T-helper 2 cell (primary cell): ENCODE results near the gene MARCHF11.

Source experiments
- DNase-seq, 5 experiments: peaks; one replicate each; pipeline versions ENCODE4 v3.0.0 to v3.0.0-alpha.2; 2012 to 2022

The MARCHF11 gene

DNA sequence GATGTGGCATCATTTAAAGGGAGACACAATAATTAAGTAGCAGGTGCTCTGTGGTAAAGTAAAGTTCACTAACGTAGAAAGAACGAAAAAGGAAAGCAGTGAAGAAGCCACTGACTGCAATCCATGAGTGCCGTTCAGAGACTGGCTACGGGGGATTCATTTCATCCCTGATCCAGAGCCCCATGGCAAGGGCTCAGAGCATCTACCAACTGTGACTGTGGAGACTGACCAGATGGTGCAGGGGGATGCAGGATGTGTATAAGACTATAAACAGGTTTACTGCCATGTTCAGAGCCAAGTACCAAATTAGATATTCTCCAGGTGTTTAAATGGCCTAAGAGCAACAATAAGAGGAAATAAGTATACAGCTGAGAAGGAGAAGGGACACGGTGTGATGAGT is 47.7 kb downstream of the MARCHF11 start:
- DNase-seq: no peak

DNA sequence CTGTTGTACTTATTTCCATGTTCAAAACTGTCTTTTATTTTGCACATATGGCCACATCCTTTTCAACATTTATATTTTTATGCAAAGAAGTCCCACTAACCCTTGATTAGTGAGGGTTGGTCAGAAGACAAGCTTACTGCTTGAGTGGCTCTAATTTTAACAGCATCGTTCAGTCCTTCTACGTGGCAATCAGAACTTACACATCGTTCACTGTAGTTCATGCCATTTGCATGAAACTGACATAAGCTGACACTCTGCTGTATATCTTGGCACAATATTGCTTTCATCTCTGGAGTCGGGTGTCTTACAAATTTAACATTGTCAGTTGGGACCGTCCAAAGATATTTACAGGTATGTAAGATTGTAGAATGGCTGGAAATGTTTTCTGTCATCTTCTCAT is 50.6 kb downstream of the MARCHF11 start:
- no peak for DNase-seq

DNA sequence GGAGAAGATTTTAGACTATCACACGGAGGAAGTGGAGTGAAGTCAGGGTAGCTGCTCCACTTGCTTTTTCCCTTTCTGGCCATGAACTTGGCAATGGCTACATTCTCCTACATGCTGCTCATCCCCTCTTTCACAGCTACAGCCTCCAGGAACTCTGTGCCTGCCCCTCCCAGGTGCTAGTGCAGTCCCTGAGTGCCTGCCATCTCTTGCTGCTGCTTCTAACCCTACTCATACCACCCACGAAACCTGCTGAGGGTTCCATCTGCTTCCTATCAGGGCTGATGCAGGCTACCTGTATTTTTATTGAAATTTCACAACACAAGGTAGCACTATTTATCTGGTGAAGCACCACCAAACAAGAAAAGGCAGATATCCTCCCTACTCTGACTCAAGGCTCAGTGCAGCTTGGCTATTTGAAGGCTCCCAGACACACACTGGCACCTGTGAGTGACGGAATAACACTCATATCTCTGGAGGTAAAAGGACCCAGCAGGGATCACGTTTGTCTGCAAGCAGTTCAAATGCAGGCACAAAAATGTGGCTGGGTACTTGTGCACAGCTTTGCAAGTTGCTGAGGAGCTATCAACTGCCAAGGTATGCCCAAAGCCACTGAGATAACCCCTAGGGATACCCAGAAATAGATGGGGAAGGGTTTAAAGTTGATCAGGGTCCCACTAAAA is 51.6 kb downstream of the MARCHF11 start:
- DNase-seq: no peak

DNA sequence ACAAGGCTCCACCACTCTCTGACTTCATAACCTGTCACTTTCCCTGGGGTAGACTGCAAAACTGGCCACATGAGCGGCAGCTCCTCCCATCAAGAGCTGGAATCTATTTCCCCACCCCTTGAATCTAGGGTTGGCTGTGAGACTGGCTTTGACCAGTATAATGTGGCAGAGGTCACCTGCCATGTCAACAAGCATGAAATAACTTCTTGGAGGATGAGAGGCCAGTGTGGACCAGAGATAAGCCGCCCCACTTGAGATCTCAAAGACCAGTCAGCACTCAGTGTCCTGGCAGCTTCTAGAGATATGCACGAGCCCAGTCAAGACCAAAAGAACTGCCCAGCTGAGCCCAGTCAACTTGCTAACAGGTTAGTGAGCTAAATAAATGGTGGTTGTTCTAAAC is 59.0 kb downstream of the MARCHF11 start:
- DNase-seq: no peak

DNA sequence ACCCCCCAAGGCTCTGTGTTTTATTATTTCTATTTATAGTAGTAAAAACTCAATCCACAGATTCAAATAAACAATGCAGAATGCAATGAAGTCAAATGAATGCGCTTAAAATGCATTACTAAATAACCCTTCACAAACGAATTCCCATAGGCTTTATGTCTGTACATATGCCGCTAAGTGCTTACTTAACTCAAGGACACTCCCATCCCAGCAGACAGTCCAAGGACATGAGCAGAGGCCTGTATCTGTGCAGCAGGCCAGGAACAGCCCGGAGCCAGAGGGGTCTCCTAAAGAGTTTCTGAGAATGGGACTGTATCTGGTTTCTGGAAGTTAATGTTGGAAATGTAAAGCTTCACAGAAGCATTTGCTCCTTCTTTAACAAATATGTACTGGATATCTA is 59.8 kb downstream of the MARCHF11 start:
- DNase-seq: no peak

DNA sequence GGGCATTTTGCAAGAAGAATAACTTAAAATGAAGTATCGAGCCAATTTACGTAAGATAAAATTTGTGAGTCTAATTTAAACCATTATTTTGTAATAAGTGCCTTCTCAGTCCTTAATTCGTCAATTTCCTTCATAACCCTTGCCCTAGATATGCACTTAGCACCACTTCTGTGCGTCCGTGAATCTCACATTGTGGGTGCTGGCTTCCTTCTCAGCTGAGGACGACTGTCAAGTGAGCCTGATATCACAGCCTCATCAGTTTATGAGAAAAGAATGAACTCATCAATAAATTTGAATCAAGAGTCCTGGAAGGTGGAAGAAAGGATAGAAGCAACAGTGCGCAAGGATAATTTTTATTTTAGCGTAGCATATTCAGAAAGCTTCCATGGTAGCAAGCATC is 64.5 kb downstream of the MARCHF11 start:
- DNase-seq: no peak

DNA sequence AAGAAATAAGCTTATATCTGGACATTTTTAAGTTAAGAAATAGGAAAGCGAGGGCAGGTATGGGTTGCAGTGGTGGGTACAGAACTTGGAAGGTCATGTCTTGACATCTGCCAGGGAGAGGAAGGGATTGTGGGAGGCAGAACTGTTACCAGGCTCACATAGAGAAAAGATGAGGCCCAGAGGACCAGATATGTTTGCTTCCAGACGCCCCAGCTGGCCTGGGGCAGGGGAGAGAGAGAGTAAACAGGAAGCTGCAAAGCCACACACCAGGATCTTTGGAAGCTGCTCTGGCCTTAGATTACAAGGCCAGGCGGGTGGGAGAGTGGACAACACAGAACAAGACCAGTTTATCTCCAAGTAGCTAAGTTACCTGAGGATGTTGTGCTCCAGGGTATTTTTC is 71.2 kb downstream of the MARCHF11 start:
- no peak for DNase-seq

DNA sequence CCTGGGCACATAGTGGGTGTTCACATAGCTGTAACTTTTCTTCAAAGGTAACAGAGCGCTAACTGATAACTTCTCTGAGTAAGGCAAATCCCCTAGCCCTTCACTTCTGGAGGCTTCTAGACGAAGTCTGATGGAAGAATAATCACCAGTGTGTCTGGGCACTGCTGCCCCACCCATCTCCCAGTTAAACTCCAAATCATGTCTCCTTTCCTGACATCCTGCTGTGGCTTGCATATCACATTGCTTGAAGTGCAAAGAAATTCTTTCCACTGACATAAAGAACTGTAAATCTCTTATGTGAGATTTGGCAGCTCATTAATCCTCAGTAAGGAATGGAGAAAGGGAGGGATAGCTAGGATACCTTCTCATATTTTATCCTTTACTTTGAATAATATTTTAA is 74.6 kb downstream of the MARCHF11 start:
- no peak for DNase-seq

DNA sequence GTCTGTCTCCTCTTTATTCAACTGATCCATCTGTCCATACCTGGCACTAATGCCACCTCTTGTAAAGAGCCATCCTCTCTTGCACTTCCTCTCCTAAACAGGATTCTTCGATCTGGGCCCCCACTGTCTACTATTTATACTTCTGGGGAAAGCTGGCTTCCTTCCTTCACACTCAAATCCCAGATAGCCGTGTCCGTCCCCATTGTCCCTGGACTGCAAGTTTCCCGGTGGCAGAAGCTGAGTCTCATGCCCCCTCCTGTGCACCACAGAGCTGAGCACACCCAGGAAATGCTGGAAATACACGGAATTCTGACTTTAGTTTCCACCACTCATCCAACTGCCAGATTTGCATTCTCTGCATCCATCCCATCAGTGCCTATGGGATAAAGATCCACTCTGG is 84.0 kb downstream of the MARCHF11 start:
- DNase-seq: no peak

DNA sequence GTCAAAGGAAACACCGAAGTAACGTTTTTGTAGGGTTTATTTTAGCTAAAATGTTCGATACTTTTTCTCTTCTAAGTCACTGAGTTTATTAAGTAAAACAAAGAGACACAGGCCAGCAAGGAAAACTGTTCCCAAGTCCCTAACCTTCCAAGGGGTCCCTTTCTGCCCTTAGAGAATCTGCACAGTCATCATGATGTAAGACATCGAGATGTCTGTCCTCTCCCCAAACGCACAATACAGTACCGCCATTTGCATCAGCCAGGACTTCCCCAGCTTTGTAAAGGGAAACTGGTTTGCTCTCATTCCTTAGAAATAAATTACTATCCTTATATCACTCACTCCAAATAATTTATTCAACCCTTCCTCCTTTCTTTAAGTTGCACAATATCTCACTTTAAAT is 89.3 kb downstream of the MARCHF11 start:
- DNase-seq: no peak

DNA sequence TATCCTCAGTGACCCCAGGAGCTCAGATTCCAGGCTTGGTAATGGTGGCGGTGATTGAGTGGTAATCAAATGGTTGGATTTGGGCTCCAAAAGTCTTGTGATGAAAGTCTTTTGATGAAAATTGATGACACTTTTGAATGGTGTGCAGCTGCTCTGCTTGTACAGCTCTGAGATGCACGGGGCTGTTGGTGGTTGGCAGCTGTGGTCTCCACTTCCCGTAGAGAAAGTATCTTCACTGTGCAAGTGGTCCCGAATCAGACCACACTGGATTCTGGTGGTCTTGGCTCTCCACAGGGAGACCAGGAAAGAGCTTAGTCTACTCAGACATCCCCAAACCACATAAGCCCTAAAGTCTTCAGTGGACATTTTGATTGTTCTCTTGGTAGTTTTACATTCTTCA is 96.6 kb downstream of the MARCHF11 start:
- DNase-seq: no peak

DNA sequence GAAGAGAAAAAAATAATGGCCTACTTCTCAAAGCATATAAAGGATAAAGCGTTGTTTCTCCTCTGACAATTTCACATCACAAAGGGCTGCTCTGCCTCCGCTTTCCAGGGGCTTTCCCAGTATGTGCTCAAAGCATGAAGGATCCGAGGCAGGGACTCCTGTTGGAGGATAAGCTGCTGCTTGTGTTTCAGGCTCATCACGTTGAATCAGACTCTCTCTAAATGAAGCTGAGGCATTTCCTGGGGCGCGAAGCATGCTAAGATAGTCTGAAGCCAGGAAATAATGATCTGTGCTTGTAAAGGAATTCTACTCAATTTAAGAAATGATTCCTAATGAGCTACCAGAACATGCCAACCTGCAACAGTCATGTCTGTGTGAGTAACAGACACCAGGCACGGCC is 97.5 kb downstream of the MARCHF11 start:
- no peak for DNase-seq

DNA sequence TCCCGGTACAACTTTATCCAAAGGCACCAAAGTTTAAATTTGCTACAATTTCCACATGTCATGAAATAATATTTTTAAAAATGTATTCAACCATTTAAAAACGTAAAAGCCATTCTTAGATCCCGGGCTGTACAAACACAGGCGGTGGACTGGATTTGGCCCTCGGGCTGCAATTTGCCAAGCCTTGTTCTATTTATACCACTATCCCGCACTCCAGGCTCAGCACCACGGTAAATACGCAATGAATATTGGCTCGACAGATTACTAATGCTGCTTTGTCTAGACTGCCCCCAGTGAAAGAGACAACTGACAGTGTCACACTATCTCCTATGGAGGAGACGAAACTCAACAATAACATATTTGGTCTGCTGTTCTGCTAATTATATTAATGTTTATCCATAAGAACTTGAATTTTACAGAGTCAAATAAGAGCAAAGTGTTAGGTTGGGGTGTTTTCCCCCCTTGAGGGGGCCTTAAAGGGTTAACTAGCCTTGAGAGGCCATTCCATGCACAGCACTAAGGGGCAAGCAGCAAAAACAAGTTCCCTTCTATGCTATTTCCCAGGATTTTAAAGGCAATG is 98.1 kb downstream of the MARCHF11 start:
- no peak for DNase-seq

DNA sequence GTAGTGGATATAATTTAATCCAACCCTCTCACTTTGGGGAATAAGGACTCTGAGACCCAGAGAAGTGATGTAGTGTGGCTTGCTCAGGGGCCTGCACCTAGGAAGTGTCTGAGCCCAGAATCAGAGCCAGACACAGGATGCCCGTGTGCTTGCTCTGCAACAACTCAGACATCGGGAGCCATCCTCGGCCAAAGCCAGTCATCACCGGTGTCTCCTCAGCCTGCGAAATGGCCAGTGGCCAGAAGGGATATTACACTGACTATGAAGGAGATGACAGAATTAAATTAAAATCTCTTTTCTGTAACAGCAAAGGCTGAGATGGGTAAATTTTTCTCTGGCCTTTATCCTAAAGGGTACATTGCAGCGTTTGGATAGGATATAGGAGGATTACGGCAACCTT is 102.9 kb downstream of the MARCHF11 start:
- no peak for DNase-seq

DNA sequence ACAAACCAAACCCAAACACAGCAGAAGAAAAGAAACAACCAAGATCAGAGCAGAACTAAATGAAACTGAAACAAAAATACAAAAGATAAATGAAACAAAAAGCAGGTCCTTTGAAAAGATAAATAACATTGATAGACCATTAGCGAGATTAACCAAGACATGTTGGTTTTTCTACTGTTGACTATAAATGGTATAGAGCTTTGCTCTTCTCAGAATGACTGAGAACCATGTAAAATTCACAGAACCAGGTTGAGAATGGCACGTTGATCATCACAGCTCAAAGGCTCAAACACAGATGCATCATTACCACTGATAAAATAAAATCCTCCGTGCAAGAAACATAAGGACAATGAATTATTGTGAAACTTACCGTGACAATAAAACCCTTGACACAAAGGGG is 105.2 kb downstream of the MARCHF11 start:
- DNase-seq: no peak

DNA sequence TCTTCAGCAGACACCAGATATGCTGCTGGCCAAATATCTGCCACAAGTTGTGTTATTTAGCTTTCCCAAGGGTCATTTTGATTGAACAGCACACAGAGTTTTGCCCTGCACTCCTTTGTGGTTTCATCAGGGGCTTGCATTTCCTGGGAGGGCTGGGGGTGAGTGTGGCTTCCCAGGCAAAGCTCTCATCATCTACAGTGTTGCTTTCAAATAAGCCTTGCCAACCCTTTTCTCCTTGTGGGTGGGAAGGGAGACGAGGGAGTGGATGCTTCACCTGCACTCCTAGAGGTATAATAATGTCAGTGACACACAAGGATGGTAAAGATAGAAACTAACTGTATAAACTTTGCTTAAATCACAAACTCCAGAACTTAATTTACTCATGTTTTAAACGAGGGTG is 107.0 kb downstream of the MARCHF11 start:
- DNase-seq: no peak

DNA sequence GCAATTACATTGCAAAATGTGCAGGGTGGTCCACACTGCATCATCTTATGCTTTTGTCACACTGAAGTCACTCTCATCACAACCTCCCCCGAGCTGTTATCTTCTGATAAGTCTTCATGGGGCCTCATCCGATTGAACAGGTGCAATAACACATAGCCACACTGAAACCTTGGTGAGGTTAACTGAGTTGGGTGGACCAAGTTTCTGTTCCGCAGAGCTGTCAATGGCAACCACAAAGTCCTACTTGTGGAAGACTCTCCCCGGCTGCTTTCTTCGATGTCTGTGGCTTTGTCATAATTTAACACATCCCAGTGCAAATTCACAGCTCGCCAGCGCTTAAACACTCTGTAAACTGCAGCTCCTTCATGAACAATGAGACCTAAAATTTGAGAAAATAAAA is 112.2 kb downstream of the MARCHF11 start:
- DNase-seq: no peak

DNA sequence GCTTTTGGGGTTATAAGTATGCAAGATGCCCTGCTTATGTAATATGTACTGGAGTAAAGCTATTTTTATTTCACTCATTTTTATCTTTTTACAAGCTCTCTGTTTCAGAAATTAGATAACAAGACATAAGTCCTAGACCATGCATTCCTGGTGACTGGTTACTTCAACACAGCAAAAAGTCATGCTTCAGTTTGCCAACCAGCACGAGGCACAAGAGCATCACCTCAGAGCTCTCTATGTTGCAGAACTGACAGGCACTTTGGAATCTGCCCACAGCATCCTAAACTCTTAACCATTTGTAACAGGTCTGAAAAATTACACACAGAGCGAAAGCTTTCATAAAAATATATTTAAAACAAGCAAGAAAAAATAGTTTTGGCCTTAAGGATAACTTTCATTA is 112.8 kb downstream of the MARCHF11 start:
- no peak for DNase-seq

DNA sequence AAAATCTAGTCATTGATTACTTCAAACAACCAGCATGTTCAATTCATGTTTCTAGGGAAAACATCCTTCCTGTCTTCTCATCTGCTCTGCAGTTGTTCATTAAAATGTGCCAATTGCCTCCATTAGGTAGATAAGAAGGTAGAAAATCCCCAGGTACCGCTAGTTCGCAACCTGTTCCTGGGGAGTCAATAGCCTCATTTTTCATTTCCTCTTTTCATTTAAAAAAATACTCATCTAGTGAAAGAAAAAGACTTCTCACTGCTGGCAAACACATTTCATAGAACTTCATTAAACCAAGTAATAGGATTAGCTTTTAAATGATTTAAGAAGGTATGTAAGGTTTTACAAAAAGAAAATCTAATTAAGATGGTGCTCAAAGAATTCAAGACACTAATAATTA is 113.3 kb downstream of the MARCHF11 start:
- no peak for DNase-seq

DNA sequence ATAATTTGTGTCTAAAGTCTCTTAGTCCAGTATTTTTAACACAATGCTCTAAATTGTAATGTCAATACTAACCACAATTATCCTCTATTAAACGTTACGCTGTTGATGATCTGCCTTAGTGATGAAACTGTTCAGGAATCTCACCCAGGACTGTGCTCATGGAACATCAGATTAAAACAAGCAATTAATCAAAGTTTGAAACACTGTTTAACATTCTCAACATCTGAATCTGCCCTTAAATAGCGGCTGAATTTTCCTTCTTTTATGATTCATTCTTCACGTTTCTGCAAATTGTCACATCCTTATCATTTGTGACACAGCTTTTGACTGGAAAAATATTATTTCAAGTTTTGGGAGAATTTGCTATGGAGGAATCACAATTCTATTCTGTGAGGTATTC is 113.8 kb downstream of the MARCHF11 start:
- no peak for DNase-seq

DNA sequence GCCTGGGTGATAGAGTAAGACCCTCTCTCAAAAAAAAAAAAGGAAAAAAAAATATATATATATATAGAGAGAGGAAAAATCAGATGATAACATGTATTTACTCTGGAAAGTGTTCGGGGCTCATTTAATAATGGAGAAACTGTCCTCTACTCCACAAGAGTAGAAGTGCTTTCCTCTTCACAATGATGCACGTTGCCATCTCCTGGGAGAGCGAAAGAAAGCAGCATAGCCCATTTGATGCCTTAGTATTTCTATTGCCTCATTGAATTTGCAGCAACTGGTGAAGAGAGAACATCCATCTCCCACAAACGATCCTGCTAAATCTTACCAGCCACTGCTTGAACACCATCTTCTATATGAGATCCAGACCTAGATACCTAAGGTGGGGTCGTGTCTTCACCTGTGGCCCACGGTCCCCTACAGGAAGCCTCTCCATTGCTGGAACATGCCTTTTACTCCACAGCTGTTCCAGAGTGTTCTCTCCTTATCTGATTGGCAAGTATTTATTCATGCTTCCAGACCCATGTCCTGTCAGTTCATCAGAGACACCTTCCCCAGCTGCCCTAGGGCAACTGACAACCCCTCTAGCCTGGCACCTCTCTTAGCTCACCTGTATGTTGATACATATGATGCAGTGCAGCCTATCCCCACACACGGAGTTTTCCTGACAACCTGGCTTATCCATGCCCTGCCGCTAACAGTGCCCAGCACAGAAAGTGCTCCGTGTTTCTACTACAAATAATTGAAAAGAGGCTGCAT is 115.3 kb downstream of the MARCHF11 start:
- no peak for DNase-seq

DNA sequence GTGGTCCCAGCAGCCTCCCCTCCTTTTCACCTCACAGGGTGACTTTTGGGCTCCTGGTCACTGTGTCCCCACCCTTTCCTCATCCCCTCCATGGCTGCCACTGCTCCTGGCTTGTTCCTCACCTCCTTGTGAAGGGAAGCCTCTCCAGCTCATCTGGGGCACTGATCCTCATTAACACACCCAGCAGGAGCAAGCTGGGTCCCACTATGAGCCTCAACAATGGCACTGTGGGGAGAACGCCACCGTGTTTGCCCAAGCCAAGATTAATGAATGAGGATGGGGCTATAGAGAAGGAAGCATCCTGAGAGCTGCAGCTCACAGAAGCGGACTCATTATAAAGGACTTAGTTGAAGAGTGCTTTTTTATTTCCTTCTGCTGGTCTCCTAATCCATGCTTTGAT is 118.4 kb downstream of the MARCHF11 start:
- no peak for DNase-seq

DNA sequence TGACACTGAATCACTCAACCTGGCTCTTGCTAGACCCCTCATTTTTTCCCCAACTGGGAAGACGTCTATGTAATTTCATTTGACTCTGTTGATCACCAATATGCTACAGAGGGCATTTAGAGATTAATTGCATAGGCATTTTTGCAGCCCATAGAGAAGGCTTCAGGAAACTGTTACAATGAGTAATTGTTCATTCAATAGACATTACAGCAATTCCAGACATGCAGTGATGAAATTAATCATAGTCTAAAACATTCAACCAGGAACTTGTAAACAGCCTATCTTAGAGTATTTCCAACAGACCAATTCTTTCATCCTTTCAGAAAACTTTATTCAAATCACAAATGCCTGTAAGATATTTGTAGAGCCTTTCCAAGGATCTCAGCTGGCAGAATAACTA is 122.3 kb downstream of the MARCHF11 start:
- DNase-seq: no peak

DNA sequence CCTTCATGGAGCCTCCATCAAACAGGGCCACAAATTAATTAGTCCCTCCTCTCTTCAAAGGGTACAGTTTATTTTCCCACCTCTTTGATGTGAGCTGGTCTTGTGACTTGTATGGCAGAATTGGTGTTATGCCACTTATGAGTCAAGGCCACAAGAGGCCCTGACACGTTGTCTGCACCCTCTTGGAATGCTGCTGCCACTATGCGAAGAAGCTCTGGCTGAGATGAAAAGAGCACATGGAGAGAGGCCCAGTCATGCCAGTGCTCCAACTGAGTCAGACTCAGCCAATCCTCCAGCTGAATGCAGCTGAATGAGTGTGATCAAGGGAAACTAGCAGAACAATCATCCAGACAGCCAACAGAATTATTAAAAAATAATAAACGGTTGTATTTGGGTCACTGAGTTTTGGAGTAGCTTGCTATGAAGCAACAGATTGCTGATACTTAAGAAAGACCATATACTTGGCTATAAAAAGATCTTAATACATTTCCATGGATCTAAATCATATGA is 128.3 kb downstream of the MARCHF11 start:
- DNase-seq: no peak
